T follicular helper cell (primary cell): ENCODE measurements around the gene TMED6.

Source experiments
- DNase-seq: peaks from one replicate; pipeline ENCODE4 v3.0.0-alpha.2; 2020; ENCODE audit warnings: low read depth

The TMED6 gene

GRCh38 chr16:69324013-69324531 lies 27.5 kb downstream of the TMED6 start:
- no peak for DNase-seq

GRCh38 chr16:69323415-69323814 lies 28.2 kb downstream of the TMED6 start:
- DNase-seq = no peak

- DNase-seq = no peak
Observed at GRCh38 chr16:69322343-69322742, 29.2 kb downstream of the TMED6 start.

GRCh38 chr16:69321080-69321479 lies 30.5 kb downstream of the TMED6 start:
- no peak for DNase-seq

GRCh38 chr16:69320740-69321073 lies 30.9 kb downstream of the TMED6 start:
- no peak for DNase-seq

GRCh38 chr16:69319826-69320739 lies 31.5 kb downstream of the TMED6 start:
- DNase-seq = no peak

- no peak for DNase-seq
Observed at GRCh38 chr16:69319381-69319780, 32.2 kb downstream of the TMED6 start.

- DNase-seq = no peak
Observed at GRCh38 chr16:69318911-69319289, 32.7 kb downstream of the TMED6 start.

GRCh38 chr16:69318177-69318910 lies 33.2 kb downstream of the TMED6 start:
- DNase-seq = no peak

- DNase-seq = no peak
Observed at GRCh38 chr16:69316595-69317034, 35.0 kb downstream of the TMED6 start.

GRCh38 chr16:69315486-69316311 lies 35.9 kb downstream of the TMED6 start:
- no peak for DNase-seq

- DNase-seq = no peak
Observed at GRCh38 chr16:69314534-69314933, 37.1 kb downstream of the TMED6 start.

- no peak for DNase-seq
Observed at GRCh38 chr16:69313469-69313868, 38.1 kb downstream of the TMED6 start.

- peak; percentile 9 for DNase-seq
Observed at GRCh38 chr16:69311533-69312387, 39.8 kb downstream of the TMED6 start.

- DNase-seq = peak; percentile 94
Observed at GRCh38 chr16:69310653-69311532, 40.7 kb downstream of the TMED6 start, which contains the start of gene VPS4A. Gene VPS4A (plus strand): TSS chr16:69311350. CDS start chr16:69311512, 162 bp downstream.

GRCh38 chr16:69309316-69309715 lies 42.3 kb downstream of the TMED6 start:
- DNase-seq = no peak

- DNase-seq = no peak
Observed at GRCh38 chr16:69307856-69308255, 43.7 kb downstream of the TMED6 start.

- DNase-seq = no peak
Observed at GRCh38 chr16:69307091-69307490, 44.5 kb downstream of the TMED6 start.

GRCh38 chr16:69306031-69306430 lies 45.6 kb downstream of the TMED6 start:
- DNase-seq = no peak

GRCh38 chr16:69302301-69302700 lies 49.3 kb downstream of the TMED6 start:
- DNase-seq = no peak
